Loucy (cell line): ENCODE results near the gene GNAO1.

Experiments
- EZH2phosphoT487 ChIP-seq: fragments of 200-600 bp; IDR thresholded peaks from 2 replicates; pipeline ENCODE4 v1.6.1; 2018; ENCODE audit warnings: antibody characterized with exemption, mild to moderate bottlenecking, moderate library complexity, borderline replicate concordance
- TF ChIP-seq, protein P1 (sequence below): fragments of 200-600 bp; sonication (generic); conservative IDR thresholded peaks from 2 replicates; pipeline ENCODE4 v1.5.1; 2014; ENCODE audit warnings: mild to moderate bottlenecking, antibody characterized with exemption, low read length

DNA sequence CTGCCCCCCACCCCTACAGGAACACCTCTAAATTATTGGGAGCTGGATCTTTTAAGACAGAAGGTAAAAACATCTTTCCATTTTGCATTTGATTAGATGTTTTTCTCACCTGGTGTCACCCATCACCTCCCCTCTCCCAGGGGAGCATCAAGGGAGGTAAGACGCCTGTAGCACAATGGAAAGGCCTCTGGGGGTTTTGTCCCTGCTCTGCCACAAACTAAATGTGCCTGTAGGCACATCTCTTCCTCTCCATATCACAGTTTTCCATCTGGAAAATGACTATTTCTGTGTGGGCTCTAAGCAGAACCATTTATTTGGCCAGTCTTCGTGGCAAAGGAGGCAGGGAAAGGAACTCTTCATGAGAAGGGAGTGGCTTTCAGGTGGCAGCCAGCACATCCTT lies 76.6 kb downstream of the GNAO1 start:
- TF ChIP-seq, protein P1, sequence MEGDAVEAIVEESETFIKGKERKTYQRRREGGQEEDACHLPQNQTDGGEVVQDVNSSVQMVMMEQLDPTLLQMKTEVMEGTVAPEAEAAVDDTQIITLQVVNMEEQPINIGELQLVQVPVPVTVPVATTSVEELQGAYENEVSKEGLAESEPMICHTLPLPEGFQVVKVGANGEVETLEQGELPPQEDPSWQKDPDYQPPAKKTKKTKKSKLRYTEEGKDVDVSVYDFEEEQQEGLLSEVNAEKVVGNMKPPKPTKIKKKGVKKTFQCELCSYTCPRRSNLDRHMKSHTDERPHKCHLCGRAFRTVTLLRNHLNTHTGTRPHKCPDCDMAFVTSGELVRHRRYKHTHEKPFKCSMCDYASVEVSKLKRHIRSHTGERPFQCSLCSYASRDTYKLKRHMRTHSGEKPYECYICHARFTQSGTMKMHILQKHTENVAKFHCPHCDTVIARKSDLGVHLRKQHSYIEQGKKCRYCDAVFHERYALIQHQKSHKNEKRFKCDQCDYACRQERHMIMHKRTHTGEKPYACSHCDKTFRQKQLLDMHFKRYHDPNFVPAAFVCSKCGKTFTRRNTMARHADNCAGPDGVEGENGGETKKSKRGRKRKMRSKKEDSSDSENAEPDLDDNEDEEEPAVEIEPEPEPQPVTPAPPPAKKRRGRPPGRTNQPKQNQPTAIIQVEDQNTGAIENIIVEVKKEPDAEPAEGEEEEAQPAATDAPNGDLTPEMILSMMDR: no peak
- no peak for TF ChIP-seq EZH2phosphoT487
